HG02623 (cell line): Measurements from ENCODE around the gene ANKRD36.
"Not testable (repeated sequence)": the region's sequence is repeated elsewhere in the genome, so short reads cannot be mapped to it uniquely, and the experiment has no call there.

Experiments
- ATAC-seq: cut with Tn5 transposase; IDR thresholded peaks from one replicate; pipeline ENCODE4 v1.9.1; 2021; ENCODE audit warnings: moderate library complexity; ENCODE audit not compliant: unreplicated experiment

ANKRD36 gene

DNA sequence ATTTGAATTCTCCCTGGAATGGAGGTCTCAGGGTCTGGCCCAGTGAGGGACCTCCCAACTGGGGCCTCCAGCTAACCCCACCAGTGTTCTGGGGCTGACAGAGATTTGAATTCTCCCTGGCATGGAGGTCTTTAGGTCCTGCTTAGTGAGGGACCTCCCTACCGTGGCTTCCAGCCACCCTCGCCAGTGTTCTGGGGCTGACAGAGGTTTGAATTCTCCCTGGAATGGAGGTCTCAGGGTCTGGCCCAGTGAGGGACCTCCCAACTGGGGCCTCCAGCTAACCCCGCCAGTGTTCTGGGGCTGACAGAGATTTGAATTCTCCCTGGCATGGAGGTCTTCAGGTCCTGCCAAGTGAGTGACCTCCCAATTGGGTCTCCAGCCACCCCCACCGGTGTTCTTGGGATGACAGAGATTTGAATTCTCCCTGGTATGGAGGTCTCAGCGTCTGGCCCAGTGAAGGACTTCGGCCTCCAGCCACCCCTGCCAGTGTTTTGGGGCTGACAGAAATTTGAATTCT is 155.2 kb downstream of the ANKRD36 start:
- ATAC-seq: not testable (repeated sequence)

DNA sequence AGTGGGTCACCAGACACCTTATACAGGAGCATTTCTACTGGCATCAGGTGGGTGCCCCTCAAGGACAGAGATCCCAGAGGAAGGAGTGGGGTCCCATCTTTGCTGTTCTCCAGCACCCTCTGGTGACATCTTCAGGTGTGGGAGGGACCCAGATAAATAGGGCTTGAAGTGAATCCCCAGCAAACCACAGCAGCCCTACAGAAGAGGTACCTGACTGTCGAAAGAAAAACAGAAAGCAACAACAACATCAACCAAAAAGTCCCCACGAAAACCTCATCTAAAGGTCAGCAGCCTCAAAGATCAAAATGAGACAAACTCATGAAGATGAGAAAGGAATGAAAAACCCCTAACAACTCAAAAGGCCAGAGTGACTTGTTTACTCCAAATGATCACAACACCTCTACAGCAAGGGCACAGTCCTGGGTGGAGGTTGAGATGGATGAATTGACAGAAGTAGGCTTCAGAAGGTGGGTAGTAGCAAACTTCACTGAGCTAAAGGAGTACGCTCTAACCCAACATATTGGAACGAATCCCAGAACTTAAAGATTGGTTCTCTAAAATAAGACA is 163.4 kb downstream of the ANKRD36 start:
- ATAC-seq: not testable (repeated sequence)

DNA sequence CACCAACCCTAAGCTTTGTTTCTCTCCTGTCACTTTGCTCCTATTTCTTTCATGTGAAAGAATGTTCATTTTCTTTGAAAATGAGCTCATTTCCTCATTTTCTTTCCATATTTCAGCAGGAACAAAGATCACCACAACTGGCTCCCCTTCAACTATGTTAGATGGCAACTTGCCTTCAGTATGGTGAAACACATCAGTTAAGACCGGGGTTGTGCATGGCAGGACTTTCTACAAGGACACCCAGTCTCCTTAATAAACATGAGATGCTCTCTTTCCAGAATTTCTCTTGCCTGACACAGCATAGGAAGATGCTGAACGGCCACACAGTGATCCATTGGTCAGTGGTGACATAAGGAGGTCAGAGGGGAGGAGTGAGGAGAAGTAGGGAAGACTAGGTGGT is 172.2 kb downstream of the ANKRD36 start:
- ATAC-seq: not testable (repeated sequence)

DNA sequence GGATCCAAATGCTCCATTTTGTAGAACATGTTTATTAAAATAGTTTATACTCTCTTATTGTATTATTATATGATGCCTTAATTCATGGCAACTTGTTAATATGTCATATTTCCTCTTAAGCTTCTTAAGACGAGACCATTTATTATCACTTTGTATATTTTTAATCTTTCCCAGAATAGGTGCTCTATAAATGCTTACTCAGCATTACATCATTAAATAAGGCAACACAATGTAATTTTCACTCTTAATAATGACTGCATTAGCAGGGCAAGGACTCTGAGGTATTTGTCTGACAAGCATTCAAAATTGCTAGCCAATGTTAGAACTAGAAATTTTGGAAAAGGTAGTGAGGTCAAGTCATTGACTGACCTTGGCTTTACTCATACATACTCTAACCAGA is 180.7 kb downstream of the ANKRD36 start:
- not testable (repeated sequence) for ATAC-seq
